Islet of Langerhans (tissue), 1 donor: ENCODE results near the gene SYNPR.
"Not testable (repeated sequence)": the region's sequence is repeated elsewhere in the genome, so short reads cannot be mapped to it uniquely, and the experiment has no call there.

ENCODE experiments used
- FAIRE-seq: peaks from one replicate; lab custom pipeline; 2011; peaks lifted over from hg19 to GRCh38; lab: Jason Lieb, UNC

The SYNPR gene

GRCh38 chr3:63635186-63635585 is 357.1 kb downstream of the SYNPR start:
- FAIRE-seq, result no peak

DNA sequence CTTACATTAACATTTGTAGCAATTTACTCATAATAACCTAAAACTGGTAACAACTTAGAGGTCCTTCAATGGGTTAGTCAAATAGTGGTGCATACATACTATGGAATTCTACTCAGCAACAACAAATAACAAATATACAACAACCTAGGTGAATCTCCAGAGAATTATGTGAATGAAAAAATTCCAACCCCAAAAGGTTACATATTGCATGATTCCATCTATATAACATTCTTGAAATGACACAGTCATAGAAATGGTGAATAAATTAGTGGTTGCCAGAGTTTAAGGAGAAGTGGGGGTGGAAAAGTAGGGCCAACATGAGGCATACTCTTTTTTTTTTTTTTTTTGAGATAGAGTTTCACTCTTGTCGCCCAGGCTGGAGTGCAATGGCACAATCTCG is 361.7 kb downstream of the SYNPR start:
- no peak for FAIRE-seq

DNA sequence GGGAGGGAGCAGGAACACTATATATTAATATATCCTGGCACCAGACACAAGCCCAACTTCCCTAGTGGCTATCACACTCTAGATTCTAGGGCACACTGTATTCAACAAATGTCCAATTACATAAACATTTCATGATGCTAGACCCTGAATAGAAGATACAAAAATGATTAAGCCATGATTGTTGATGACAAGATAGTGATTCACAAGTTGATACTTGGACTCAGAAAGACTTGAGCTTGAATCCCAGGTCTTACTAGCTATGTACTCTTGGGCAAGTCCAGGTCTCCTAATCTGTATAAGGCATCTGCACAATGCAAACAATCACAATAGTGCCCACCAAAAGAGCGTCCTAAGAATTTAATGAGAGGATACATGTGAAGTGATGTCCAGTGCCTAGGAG is 364.4 kb downstream of the SYNPR start:
- FAIRE-seq, result no peak

- FAIRE-seq, result no peak
Observed at GRCh38 chr3:63644212-63644797, 366.2 kb downstream of the SYNPR start.

- FAIRE-seq, result not testable (repeated sequence)
Observed at GRCh38 chr3:63644928-63645781, 367.0 kb downstream of the SYNPR start.

DNA sequence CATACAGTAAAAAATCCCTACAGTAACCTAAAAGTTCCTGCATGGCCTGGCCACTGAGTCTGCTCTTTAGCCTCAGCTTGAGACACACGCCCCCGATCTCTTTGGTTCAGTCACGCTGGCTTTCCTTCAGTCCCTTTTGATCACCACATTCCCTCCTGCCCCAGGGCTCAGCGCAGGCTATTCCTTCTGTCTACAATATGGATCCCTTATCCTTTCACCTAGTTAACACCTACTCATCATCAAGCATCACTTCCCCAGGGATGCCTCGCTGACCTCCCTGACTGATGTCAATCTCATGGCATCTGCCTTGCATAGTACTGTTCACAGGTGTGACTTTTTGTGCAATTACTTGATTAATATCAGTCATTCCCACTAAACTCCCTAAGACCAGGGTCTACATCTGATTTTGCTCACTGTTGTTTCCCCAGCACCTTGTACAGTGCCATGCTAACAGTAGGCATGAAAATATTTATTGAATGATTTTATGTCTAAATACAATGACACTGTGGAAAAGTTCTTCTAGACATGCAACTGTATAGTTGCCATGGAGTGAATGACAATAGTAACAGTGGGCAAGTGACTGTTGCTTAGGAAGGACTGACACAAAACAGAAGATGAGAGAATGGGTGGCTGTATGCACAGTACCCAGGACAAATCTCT is 374.1 kb downstream of the SYNPR start, which contains the start of gene SNTN:
SNTN (plus strand) TSS at position 610 of the 660 bp plus-strand sequence; CDS start at position 623, 13 bp downstream.
- FAIRE-seq, result no peak

- FAIRE-seq, result no peak
Observed at GRCh38 chr3:63654211-63654610, 376.1 kb downstream of the SYNPR start.

- no peak for FAIRE-seq
Observed at GRCh38 chr3:63654931-63655330, 376.8 kb downstream of the SYNPR start.

GRCh38 chr3:63655519-63655918 is 377.4 kb downstream of the SYNPR start:
- no peak for FAIRE-seq

GRCh38 chr3:63656786-63657185 is 378.7 kb downstream of the SYNPR start:
- no peak for FAIRE-seq

- FAIRE-seq, result no peak
Observed at GRCh38 chr3:63661242-63661641, 383.1 kb downstream of the SYNPR start.

- FAIRE-seq, result no peak
Observed at GRCh38 chr3:63662011-63662410, 383.9 kb downstream of the SYNPR start.

DNA sequence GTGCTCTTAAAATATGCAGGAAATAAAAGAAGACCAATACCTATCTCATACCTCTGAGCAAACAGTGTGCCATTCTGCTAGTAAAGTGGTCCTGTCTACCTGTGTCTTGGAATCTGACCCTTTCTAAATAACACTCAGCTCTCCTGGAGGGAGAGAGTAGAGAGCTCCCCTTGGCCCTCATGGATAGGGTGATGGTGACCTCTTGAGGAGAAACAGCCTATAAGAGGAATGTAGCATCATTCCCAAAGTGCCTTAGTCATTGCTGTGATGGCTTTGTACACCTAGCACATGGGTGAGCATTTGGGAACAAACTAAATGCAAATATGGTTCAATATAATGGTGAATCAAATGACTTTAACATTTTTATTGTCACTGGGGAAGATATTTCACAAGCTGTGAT is 384.4 kb downstream of the SYNPR start:
- no peak for FAIRE-seq
